ENCODE measurements around the gene CLDN34. TPM values are rescaled to one million over a fixed set of nuclear protein-coding genes. Genes with fewer than 3 reads are reported as not detected.

The CLDN34 gene, protein sequence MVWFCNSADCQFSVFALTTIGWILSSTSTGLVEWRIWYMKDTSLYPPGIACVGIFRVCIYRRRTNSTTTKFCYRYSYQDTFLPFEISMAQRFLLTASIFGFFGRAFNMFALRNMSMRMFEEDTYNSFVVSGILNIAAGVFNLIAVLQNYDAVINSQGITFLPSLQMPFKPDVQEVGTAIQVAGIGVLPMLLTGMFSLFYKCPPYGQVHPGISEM
- polyA plus RNA-seq (2013, experiment 1 of 2) = 0.10 TPM
- polyA plus RNA-seq (2013, experiment 2 of 2) = 0.04 TPM

- no peaks in the 10 kb centered on the region for H3K9me3 ChIP-seq (replicated peaks in 1 of 2; ENCODE audit: control insufficient read depth in 2 of 2, insufficient read depth in 1 of 2, low read depth in 1 of 2, low read length in 2 of 2)
- H3K23ac ChIP-seq (ENCODE audit: low read depth, low read length, poor library complexity) = no peak within 1 kb of the TSS
- H4K91ac ChIP-seq (ENCODE audit: low read depth, low read length, poor library complexity) = no peak within 1 kb of the TSS
- no peak within 1 kb of the TSS for H4K8ac ChIP-seq (ENCODE audit: low read depth, low read length)
- no peak within 1 kb of the TSS for H2BK12ac ChIP-seq (ENCODE audit: low read length)
- no peak within 1 kb of the TSS for H2BK120ac ChIP-seq (ENCODE audit: low read depth, low read length)
- H3K27ac ChIP-seq (replicated peaks; ENCODE audit: low read length) = no peak within 1 kb of the TSS
- H2AFZ ChIP-seq (ENCODE audit: low read length) = no peak within 1 kb of the TSS
- H3K36me3 ChIP-seq (replicated peaks in 1 of 2; ENCODE audit: control insufficient read depth in 2 of 2, insufficient read depth in 2 of 2, low read length in 2 of 2) = no peaks in the 10 kb centered on the region
- H3K79me1 ChIP-seq (ENCODE audit: low read depth, low read length) = peaks cover 1% of the 10 kb centered on the region
- H2BK15ac ChIP-seq (ENCODE audit: low read length) = no peak within 1 kb of the TSS
- no peak for DNase-seq (ENCODE audit: low spot score)
- no peak within 1 kb of the TSS for H3K4me2 ChIP-seq (ENCODE audit: insufficient read depth, low read length, poor library complexity, severe bottlenecking)
- no peak within 1 kb of the TSS for H3K18ac ChIP-seq (ENCODE audit: low read length)
- H2BK5ac ChIP-seq (ENCODE audit: low read length) = no peak within 1 kb of the TSS
- no peak within 1 kb of the TSS for H3K14ac ChIP-seq (ENCODE audit: low read length)
- no peaks in the 10 kb centered on the region for H3K4me1 ChIP-seq (ENCODE audit: control insufficient read depth in 2 of 2, insufficient read depth in 1 of 2, low read depth in 1 of 2, low read length in 2 of 2)
- no peak within 1 kb of the TSS for H3K4ac ChIP-seq (ENCODE audit: low read length)
- no peak within 1 kb of the TSS for H3K9ac ChIP-seq (ENCODE audit: low read depth, low read length, poor library complexity)
- H2AK5ac ChIP-seq (ENCODE audit: low read depth, low read length) = no peak within 1 kb of the TSS
- H3K27me3 ChIP-seq (ENCODE audit: control insufficient read depth in 3 of 3, insufficient read depth in 3 of 3, low read depth in 1 of 3, low read length in 3 of 3) = no peaks in the 10 kb centered on the region
- no peak within 1 kb of the TSS for H3K4me3 ChIP-seq (ENCODE audit: low read length in 2 of 2)
- no CpG with 5 or more reads among the region's 16 CpGs for WGBS, 2 donors (ENCODE audit: extremely low coverage in 2 of 2, insufficient read length in 2 of 2, insufficient replicate concordance in 1 of 2)
Observed at GRCh38 chrX:9966775-9967408, at the start of gene CLDN34. Gene CLDN34 (plus strand): TSS chrX:9967358. CDS start chrX:9967358, 0 bp downstream.

- Histone ChIP-seq H3K27ac (replicated peaks; ENCODE audit: low read length) (no peak overlapping the region), H3K4me2 (ENCODE audit: insufficient read depth, low read length, poor library complexity, severe bottlenecking) (no peak overlapping the region), H3K27me3 (ENCODE audit: control insufficient read depth in 3 of 3, insufficient read depth in 3 of 3, low read depth in 1 of 3, low read length in 3 of 3) (no peaks in the 10 kb centered on the region), H4K91ac (ENCODE audit: low read depth, low read length, poor library complexity) (no peak overlapping the region), H2BK15ac (ENCODE audit: low read length) (no peak overlapping the region), H3K36me3 (replicated peaks in 1 of 2; ENCODE audit: control insufficient read depth in 2 of 2, insufficient read depth in 2 of 2, low read length in 2 of 2) (peaks cover 0 to 3% of the 10 kb centered on the region in 2 donors), H3K4me3 (ENCODE audit: low read length in 2 of 2) (no peak overlapping the region), H3K4me1 (ENCODE audit: control insufficient read depth in 2 of 2, insufficient read depth in 1 of 2, low read depth in 1 of 2, low read length in 2 of 2) (peaks cover 8 to 9% of the 10 kb centered on the region in 2 donors), H3K18ac (ENCODE audit: low read length) (no peak overlapping the region), H4K8ac (ENCODE audit: low read depth, low read length) (no peak overlapping the region), H3K9me3 (replicated peaks in 1 of 2; ENCODE audit: control insufficient read depth in 2 of 2, insufficient read depth in 1 of 2, low read depth in 1 of 2, low read length in 2 of 2) (no peaks in the 10 kb centered on the region), H3K14ac (ENCODE audit: low read length) (no peak overlapping the region), H2AK5ac (ENCODE audit: low read depth, low read length) (no peak overlapping the region), H2AFZ (ENCODE audit: low read length) (no peak overlapping the region), H2BK5ac (ENCODE audit: low read length) (no peak overlapping the region), H3K4ac (ENCODE audit: low read length) (no peak overlapping the region), H2BK12ac (ENCODE audit: low read length) (no peak overlapping the region), H3K79me1 (ENCODE audit: low read depth, low read length) (no peaks in the 10 kb centered on the region), H3K9ac (ENCODE audit: low read depth, low read length, poor library complexity) (no peak overlapping the region), H3K23ac (ENCODE audit: low read depth, low read length, poor library complexity) (no peak overlapping the region), H2BK120ac (ENCODE audit: low read depth, low read length) (no peak overlapping the region)
- WGBS, 2 donors (ENCODE audit: extremely low coverage in 2 of 2, insufficient read length in 2 of 2, insufficient replicate concordance in 1 of 2) = no CpG with 5 or more reads among the region's 5 CpGs
- DNase-seq (ENCODE audit: low spot score) = no peak
Observed at GRCh38 chrX:9917861-9918260, 49.3 kb upstream of the CLDN34 start.

DNA sequence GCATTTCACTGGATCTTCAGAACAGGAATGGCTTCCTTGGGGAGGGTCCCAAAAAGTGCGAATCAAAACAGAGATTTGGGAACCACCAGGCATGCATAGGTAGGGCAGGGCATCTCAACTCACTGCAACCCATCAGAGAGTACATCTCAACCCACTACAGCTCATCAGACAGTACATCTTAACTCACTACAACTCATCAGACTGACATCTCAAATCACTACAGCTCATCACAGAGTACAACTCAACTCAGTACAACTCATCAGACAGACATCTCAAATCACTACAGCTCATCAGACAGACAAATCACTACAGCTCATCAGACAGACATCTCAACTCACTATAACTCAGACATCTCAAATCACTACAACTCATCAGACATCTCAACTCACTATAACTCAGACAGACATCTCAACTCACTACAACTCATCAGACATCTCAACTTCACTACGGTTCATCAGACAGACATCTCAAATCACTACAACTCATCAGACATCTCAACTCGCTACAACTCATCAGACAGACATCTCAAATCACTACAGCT is 47.5 kb upstream of the CLDN34 start:
- H3K9ac ChIP-seq (ENCODE audit: low read depth, low read length, poor library complexity) = no peak overlapping the region
- H3K36me3 ChIP-seq (replicated peaks in 1 of 2; ENCODE audit: control insufficient read depth in 2 of 2, insufficient read depth in 2 of 2, low read length in 2 of 2) = peaks cover 0 to 3% of the 10 kb centered on the region in 2 donors
- DNase-seq (ENCODE audit: low spot score) = no peak

GRCh38 chrX:9921407-9921806 is 45.8 kb upstream of the CLDN34 start:
- Histone ChIP-seq H4K8ac (ENCODE audit: low read depth, low read length) (no peak overlapping the region), H3K4me3 (ENCODE audit: low read length in 2 of 2) (no peak overlapping the region), H3K4ac (ENCODE audit: low read length) (no peak overlapping the region), H2AK5ac (ENCODE audit: low read depth, low read length) (no peak overlapping the region), H3K18ac (ENCODE audit: low read length) (no peak overlapping the region), H3K4me1 (ENCODE audit: control insufficient read depth in 2 of 2, insufficient read depth in 1 of 2, low read depth in 1 of 2, low read length in 2 of 2) (peaks cover 2 to 4% of the 10 kb centered on the region in 2 donors), H2BK15ac (ENCODE audit: low read length) (no peak overlapping the region), H3K36me3 (replicated peaks in 1 of 2; ENCODE audit: control insufficient read depth in 2 of 2, insufficient read depth in 2 of 2, low read length in 2 of 2) (peaks cover 0 to 3% of the 10 kb centered on the region in 2 donors), H3K23ac (ENCODE audit: low read depth, low read length, poor library complexity) (no peak overlapping the region), H2BK5ac (ENCODE audit: low read length) (no peak overlapping the region), H2BK120ac (ENCODE audit: low read depth, low read length) (no peak overlapping the region), H3K14ac (ENCODE audit: low read length) (no peak overlapping the region), H2BK12ac (ENCODE audit: low read length) (no peak overlapping the region), H3K9me3 (replicated peaks in 1 of 2; ENCODE audit: control insufficient read depth in 2 of 2, insufficient read depth in 1 of 2, low read depth in 1 of 2, low read length in 2 of 2) (no peaks in the 10 kb centered on the region), H3K4me2 (ENCODE audit: insufficient read depth, low read length, poor library complexity, severe bottlenecking) (no peak overlapping the region), H3K9ac (ENCODE audit: low read depth, low read length, poor library complexity) (no peak overlapping the region), H3K79me1 (ENCODE audit: low read depth, low read length) (peaks cover 1% of the 10 kb centered on the region), H3K27ac (replicated peaks; ENCODE audit: low read length) (no peak overlapping the region), H4K91ac (ENCODE audit: low read depth, low read length, poor library complexity) (no peak overlapping the region), H2AFZ (ENCODE audit: low read length) (no peak overlapping the region), H3K27me3 (ENCODE audit: control insufficient read depth in 3 of 3, insufficient read depth in 3 of 3, low read depth in 1 of 3, low read length in 3 of 3) (no peaks in the 10 kb centered on the region)
- DNase-seq (ENCODE audit: low spot score) = no peak
- WGBS, 2 donors (ENCODE audit: extremely low coverage in 2 of 2, insufficient read length in 2 of 2, insufficient replicate concordance in 1 of 2) = no CpG with 5 or more reads among the region's 5 CpGs

More for the DNA sequence above, 47.5 kb upstream of the CLDN34 start:
- Histone ChIP-seq H4K91ac (ENCODE audit: low read depth, low read length, poor library complexity) (no peak overlapping the region), H3K27me3 (ENCODE audit: control insufficient read depth in 3 of 3, insufficient read depth in 3 of 3, low read depth in 1 of 3, low read length in 3 of 3) (no peaks in the 10 kb centered on the region), H3K4me3 (ENCODE audit: low read length in 2 of 2) (no peak overlapping the region), H2BK120ac (ENCODE audit: low read depth, low read length) (no peak overlapping the region), H3K23ac (ENCODE audit: low read depth, low read length, poor library complexity) (no peak overlapping the region), H2BK5ac (ENCODE audit: low read length) (no peak overlapping the region), H2AK5ac (ENCODE audit: low read depth, low read length) (no peak overlapping the region), H4K8ac (ENCODE audit: low read depth, low read length) (no peak overlapping the region), H2AFZ (ENCODE audit: low read length) (no peak overlapping the region), H3K4ac (ENCODE audit: low read length) (no peak overlapping the region), H3K4me2 (ENCODE audit: insufficient read depth, low read length, poor library complexity, severe bottlenecking) (no peak overlapping the region), H3K4me1 (ENCODE audit: control insufficient read depth in 2 of 2, insufficient read depth in 1 of 2, low read depth in 1 of 2, low read length in 2 of 2) (peaks cover 2 to 4% of the 10 kb centered on the region in 2 donors), H3K9me3 (replicated peaks in 1 of 2; ENCODE audit: control insufficient read depth in 2 of 2, insufficient read depth in 1 of 2, low read depth in 1 of 2, low read length in 2 of 2) (no peaks in the 10 kb centered on the region), H2BK15ac (ENCODE audit: low read length) (no peak overlapping the region), H3K14ac (ENCODE audit: low read length) (no peak overlapping the region), H3K27ac (replicated peaks; ENCODE audit: low read length) (no peak overlapping the region), H3K18ac (ENCODE audit: low read length) (no peak overlapping the region), H2BK12ac (ENCODE audit: low read length) (no peak overlapping the region), H3K79me1 (ENCODE audit: low read depth, low read length) (no peaks in the 10 kb centered on the region)
- whole genome bisulfite sequencing, 2 donors (ENCODE audit: extremely low coverage in 2 of 2, insufficient read length in 2 of 2, insufficient replicate concordance in 1 of 2) = no CpG with 5 or more reads among the region's 3 CpGs

Data from neuronal stem cell (in vitro differentiated cells).